Mesendoderm (in vitro differentiated cells): ENCODE results near the gene CCDC73.

ENCODE experiments used
- DNase-seq: peaks from one replicate; pipeline ENCODE4 v3.0.0; 2013
- H2AK5ac ChIP-seq: 2 replicates; pipeline ENCODE4 v1.6.1; 2013; ENCODE audit warnings: low read length, inconsistent platforms
- H2BK120ac ChIP-seq: 2 replicates; pipeline ENCODE4 v1.6.1; 2013; ENCODE audit warnings: low read depth, mild to moderate bottlenecking, low read length, moderate library complexity, mixed read lengths
- H2BK15ac ChIP-seq: replicated peaks from 2 replicates; pipeline ENCODE4 v1.6.1; 2013; ENCODE audit warnings: low read depth, mild to moderate bottlenecking, moderate library complexity
- H2BK5ac ChIP-seq: 2 replicates; pipeline ENCODE4 v1.6.1; 2013; ENCODE audit warnings: low read length, inconsistent platforms
- H3K18ac ChIP-seq: 2 replicates; pipeline ENCODE4 v1.6.1; 2013; ENCODE audit warnings: mild to moderate bottlenecking, low read length, mixed read lengths
- H3K23ac ChIP-seq: one replicate; pipeline ENCODE4 v1.6.1; 2013; ENCODE audit warnings: low read length
- H3K27ac ChIP-seq: 2 replicates; pipeline ENCODE4 v1.5.1; 2013; ENCODE audit warnings: low read depth, mild to moderate bottlenecking, inconsistent platforms, low read length, moderate library complexity
- H3K27me3 ChIP-seq: 2 replicates; pipeline ENCODE4 v1.6.1; 2013; ENCODE audit warnings: low read length, control low read depth, mild to moderate bottlenecking, inconsistent platforms; ENCODE audit not compliant: insufficient read depth, poor library complexity
- H3K36me3 ChIP-seq: 2 replicates; pipeline ENCODE4 v1.6.1; 2013; ENCODE audit warnings: low read length, inconsistent platforms; ENCODE audit not compliant: control insufficient read depth, insufficient read depth
- H3K4ac ChIP-seq: one replicate; pipeline ENCODE4 v1.6.1; 2013; ENCODE audit warnings: low read depth, mild to moderate bottlenecking, low read length, moderate library complexity
- H3K4me1 ChIP-seq: 2 replicates; pipeline ENCODE4 v1.6.1; 2013; ENCODE audit warnings: low read depth, low read length, inconsistent platforms; ENCODE audit not compliant: control insufficient read depth
- H3K4me2 ChIP-seq: 2 replicates; pipeline ENCODE4 v1.6.1; 2013; ENCODE audit warnings: low read length
- H3K4me3 ChIP-seq: 2 replicates; pipeline ENCODE4 v1.5.1; 2013; ENCODE audit warnings: mild to moderate bottlenecking, low read length
- H3K56ac ChIP-seq: one replicate; pipeline ENCODE4 v1.6.1; 2013; ENCODE audit warnings: low read length
- H3K79me1 ChIP-seq: 2 replicates; pipeline ENCODE4 v1.6.1; 2013; ENCODE audit warnings: low read length, inconsistent platforms
- H3K79me2 ChIP-seq: 2 replicates; pipeline ENCODE4 v1.6.1; 2013; ENCODE audit warnings: mild to moderate bottlenecking, low read length; ENCODE audit not compliant: control insufficient read depth, insufficient read depth
- H3K9ac ChIP-seq: 2 replicates; pipeline ENCODE4 v1.6.1; 2013; ENCODE audit warnings: low read length, inconsistent platforms
- H4K5ac ChIP-seq: one replicate; pipeline ENCODE4 v1.6.1; 2013; ENCODE audit warnings: low read length
- H4K8ac ChIP-seq: one replicate; pipeline ENCODE4 v1.6.1; 2013; ENCODE audit warnings: low read depth, mild to moderate bottlenecking, control low read depth, low read length, moderate library complexity
- WGBS: extraction: QIAGEN DNeasy Blood & Tissue Kit; methylation state at CpG from one replicate; pipeline ENCODE4 v1.1.7; 2013; ENCODE audit warnings: low lambda C conversion rate, missing lambda C conversion rate; ENCODE audit not compliant: insufficient coverage; ENCODE audit errors: extremely low coverage; 5-methylcytosine and 5-hydroxymethylcytosine counted together

CCDC73 gene

DNA sequence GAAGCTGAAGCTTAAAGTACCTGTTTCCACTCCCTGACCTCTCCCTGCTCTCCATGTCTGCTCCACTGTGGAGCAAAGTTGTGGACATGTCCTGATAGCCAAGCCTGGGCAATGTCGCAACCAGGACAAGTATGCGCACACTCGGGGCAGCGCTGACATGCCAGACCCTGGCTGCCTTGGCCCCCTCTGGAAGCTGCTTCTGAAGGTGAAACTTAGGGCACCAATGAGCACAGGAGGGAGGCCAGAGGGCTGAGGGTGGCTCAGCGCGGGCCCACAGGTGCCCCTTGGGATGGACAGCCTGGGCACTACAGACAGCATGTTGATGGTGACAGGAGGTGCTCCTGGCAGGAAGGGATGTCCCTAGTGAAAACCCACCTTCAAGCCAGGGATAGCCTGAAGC, 90.2 kb downstream of the CCDC73 start:
- DNase-seq: no peak
- Histone ChIP-seq H3K23ac (no peak overlapping the region), H2AK5ac (no peak overlapping the region), H3K79me1 (no peaks in the 10 kb centered on the region), H3K56ac (no peak overlapping the region), H3K79me2 (no peaks in the 10 kb centered on the region), H3K27ac (no peak overlapping the region), H3K36me3 (no peaks in the 10 kb centered on the region), H3K4me3 (no peak overlapping the region), H2BK15ac (no peak overlapping the region), H3K18ac (no peak overlapping the region), H3K4me2 (no peak overlapping the region), H3K4me1 (no peaks in the 10 kb centered on the region), H3K9ac (no peak overlapping the region), H2BK5ac (no peak overlapping the region), H3K27me3 (no peaks in the 10 kb centered on the region), H3K4ac (no peak overlapping the region), H2BK120ac (no peak overlapping the region), H4K8ac (no peak overlapping the region), H4K5ac (no peak overlapping the region)
- WGBS: no CpG with 5 or more reads among the region's 6 CpGs

GRCh38 chr11:32701616-32702015, 92.8 kb downstream of the CCDC73 start:
- no peak overlapping the region for H3K4ac ChIP-seq
- DNase-seq: no peak
- H4K8ac ChIP-seq: no peak overlapping the region
- H2BK120ac ChIP-seq: no peak overlapping the region
- H3K36me3 ChIP-seq: no peaks in the 10 kb centered on the region
- no peak overlapping the region for H3K23ac ChIP-seq
- H3K4me2 ChIP-seq: no peak overlapping the region
- no peak overlapping the region for H3K4me3 ChIP-seq
- no peak overlapping the region for H3K9ac ChIP-seq
- no peak overlapping the region for H4K5ac ChIP-seq
- H3K4me1 ChIP-seq: no peaks in the 10 kb centered on the region
- H2BK15ac ChIP-seq: no peak overlapping the region
- no CpG with 5 or more reads among the region's 1 CpG for WGBS
- no peaks in the 10 kb centered on the region for H3K27me3 ChIP-seq
- no peak overlapping the region for H3K27ac ChIP-seq
- no peak overlapping the region for H3K56ac ChIP-seq
- no peaks in the 10 kb centered on the region for H3K79me2 ChIP-seq
- no peak overlapping the region for H3K18ac ChIP-seq
- no peak overlapping the region for H2AK5ac ChIP-seq
- H3K79me1 ChIP-seq: no peaks in the 10 kb centered on the region
- no peak overlapping the region for H2BK5ac ChIP-seq

- no peak overlapping the region for H4K8ac ChIP-seq
- H2BK5ac ChIP-seq: no peak overlapping the region
- H2AK5ac ChIP-seq: no peak overlapping the region
- no peak overlapping the region for H3K27ac ChIP-seq
- no peak overlapping the region for H4K5ac ChIP-seq
- H3K56ac ChIP-seq: no peak overlapping the region
- no peaks in the 10 kb centered on the region for H3K27me3 ChIP-seq
- H3K79me2 ChIP-seq: no peaks in the 10 kb centered on the region
- no peak overlapping the region for H2BK15ac ChIP-seq
- no CpG with 5 or more reads among the region's 2 CpGs for WGBS
- H3K36me3 ChIP-seq: no peaks in the 10 kb centered on the region
- no peak overlapping the region for H3K18ac ChIP-seq
- no peaks in the 10 kb centered on the region for H3K4me1 ChIP-seq
- H3K4ac ChIP-seq: no peak overlapping the region
- no peak overlapping the region for H3K23ac ChIP-seq
- no peak overlapping the region for H3K4me2 ChIP-seq
- no peak overlapping the region for H2BK120ac ChIP-seq
- no peak overlapping the region for H3K4me3 ChIP-seq
- no peaks in the 10 kb centered on the region for H3K79me1 ChIP-seq
- H3K9ac ChIP-seq: no peak overlapping the region
- DNase-seq: no peak
These were observed 95.9 kb downstream of the CCDC73 start for GRCh38 chr11:32698579-32698978.

DNA sequence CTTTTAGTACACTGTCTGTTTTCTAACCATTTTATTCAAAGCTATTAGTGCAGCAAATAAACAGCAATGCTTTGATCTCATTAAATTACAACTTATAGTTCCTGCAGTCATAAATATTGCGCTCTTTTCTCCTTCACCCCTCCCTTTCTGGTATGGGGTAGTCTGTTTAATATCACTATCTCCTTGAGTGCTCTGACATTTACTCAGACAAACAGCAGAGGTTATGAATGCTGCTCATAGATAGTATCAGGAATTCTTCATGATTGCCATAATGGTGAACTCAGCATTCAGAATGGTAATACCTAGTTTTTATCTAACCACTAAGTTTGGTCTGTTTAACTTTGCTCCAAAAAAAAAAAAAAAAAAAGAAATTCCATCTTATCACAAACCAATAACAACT, 123.4 kb downstream of the CCDC73 start:
- Histone ChIP-seq H3K56ac (no peak overlapping the region), H2BK120ac (no peak overlapping the region), H3K27ac (no peak overlapping the region), H3K18ac (no peak overlapping the region), H3K36me3 (no peaks in the 10 kb centered on the region), H2AK5ac (no peak overlapping the region), H3K27me3 (no peaks in the 10 kb centered on the region), H2BK5ac (no peak overlapping the region), H3K79me2 (no peaks in the 10 kb centered on the region), H3K4me2 (no peak overlapping the region), H3K79me1 (no peaks in the 10 kb centered on the region), H4K5ac (no peak overlapping the region), H3K9ac (no peak overlapping the region), H4K8ac (no peak overlapping the region), H3K4me1 (no peaks in the 10 kb centered on the region), H3K23ac (no peak overlapping the region), H3K4me3 (no peak overlapping the region), H2BK15ac (no peak overlapping the region), H3K4ac (no peak overlapping the region)
- WGBS: no CpG with 5 or more reads among the region's 1 CpG
- no peak for DNase-seq

- Histone ChIP-seq H3K4me2 (no peak overlapping the region), H3K79me2 (no peaks in the 10 kb centered on the region), H3K36me3 (no peaks in the 10 kb centered on the region), H3K56ac (no peak overlapping the region), H3K27ac (no peak overlapping the region), H3K23ac (no peak overlapping the region), H3K4me3 (no peak overlapping the region), H4K5ac (no peak overlapping the region), H2AK5ac (no peak overlapping the region), H3K79me1 (no peaks in the 10 kb centered on the region), H3K27me3 (no peaks in the 10 kb centered on the region), H3K18ac (no peak overlapping the region), H3K4ac (no peak overlapping the region), H3K4me1 (no peaks in the 10 kb centered on the region), H3K9ac (no peak overlapping the region), H2BK5ac (no peak overlapping the region), H2BK120ac (no peak overlapping the region), H4K8ac (no peak overlapping the region), H2BK15ac (no peak overlapping the region)
- no peak for DNase-seq
- WGBS: no CpG with 5 or more reads among the region's 2 CpGs
These were observed 134.8 kb downstream of the CCDC73 start for GRCh38 chr11:32659672-32660071.

DNA sequence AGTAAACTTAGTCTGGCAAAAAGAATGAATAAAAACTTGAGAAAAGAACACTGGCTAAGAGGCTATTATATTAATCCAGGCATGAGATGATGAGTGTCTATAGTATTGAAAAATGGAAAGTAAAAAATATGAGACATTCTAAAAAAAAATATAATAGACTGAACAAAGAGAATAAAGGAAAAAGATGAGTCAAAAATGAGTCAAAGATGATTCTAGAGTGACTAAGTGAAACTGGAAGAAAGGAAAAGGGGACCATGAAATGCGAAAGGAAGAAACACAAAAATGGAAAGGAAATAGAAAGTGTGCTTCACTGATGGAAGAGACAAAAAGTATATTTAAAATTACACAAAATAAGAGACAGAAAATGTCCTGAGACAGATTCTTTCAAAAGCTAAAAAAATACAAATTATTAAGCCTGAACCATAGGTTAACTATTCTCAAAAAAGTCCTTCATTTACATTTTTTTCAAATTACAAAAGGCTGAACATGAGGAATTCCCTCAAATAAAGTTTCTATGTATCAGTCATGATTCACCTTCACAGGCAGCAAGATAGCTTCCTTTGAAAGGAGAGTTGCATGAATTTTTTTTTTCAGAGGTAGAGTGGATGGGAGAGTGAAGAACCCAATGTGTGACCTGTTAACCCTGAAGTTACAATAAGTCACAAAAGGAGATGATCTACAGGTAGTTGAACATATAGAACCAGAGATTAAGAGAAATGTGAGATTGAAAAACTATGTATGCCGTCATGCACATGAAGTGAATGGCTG, 135.6 kb downstream of the CCDC73 start:
- no CpG with 5 or more reads among the region's 2 CpGs for WGBS
- Histone ChIP-seq H3K27ac (no peak overlapping the region), H3K4ac (no peak overlapping the region)

More for the DNA sequence above, 135.6 kb downstream of the CCDC73 start:
- Histone ChIP-seq H3K56ac (no peak overlapping the region), H3K4me3 (no peak overlapping the region), H3K18ac (no peak overlapping the region), H2BK120ac (no peak overlapping the region), H2AK5ac (no peak overlapping the region), H2BK15ac (no peak overlapping the region), H3K36me3 (no peaks in the 10 kb centered on the region), H3K79me2 (no peaks in the 10 kb centered on the region), H3K9ac (no peak overlapping the region), H3K27me3 (no peaks in the 10 kb centered on the region), H3K23ac (no peak overlapping the region), H3K4me2 (no peak overlapping the region), H3K79me1 (no peaks in the 10 kb centered on the region), H2BK5ac (no peak overlapping the region), H4K5ac (no peak overlapping the region), H4K8ac (no peak overlapping the region), H3K4me1 (no peaks in the 10 kb centered on the region)
- no peak for DNase-seq
